DOHH2 (cell line): ENCODE data around the gene DDR2.

Source experiments
- H3F3A ChIP-seq: fragments of 200-600 bp; sonication (generic), shearing (Covaris generic); 2 replicates; pipeline ENCODE4 v1.6.0; 2016; ENCODE audit warnings: antibody characterized with exemption, mild to moderate bottlenecking; ENCODE audit not compliant: control insufficient read depth, insufficient read depth
- H3K27ac ChIP-seq: fragments of 200-600 bp; sonication (generic); 2 replicates; pipeline ENCODE4 v1.5.1; 2014; ENCODE audit warnings: low read depth, mild to moderate bottlenecking, low read length, moderate library complexity
- H3K27me3 ChIP-seq: fragments of 200-600 bp; sonication (generic); 2 replicates; pipeline ENCODE4 v1.6.1; 2014; ENCODE audit warnings: mild to moderate bottlenecking, low read length, mixed read lengths; ENCODE audit not compliant: control insufficient read depth
- H3K36me3 ChIP-seq: fragments of 200-600 bp; sonication (generic); 2 replicates; pipeline ENCODE4 v1.6.1; 2014; ENCODE audit warnings: mild to moderate bottlenecking, low read length, moderate library complexity, mixed read lengths; ENCODE audit not compliant: control insufficient read depth
- H3K4me1 ChIP-seq: fragments of 200-600 bp; sonication (generic); 2 replicates; pipeline ENCODE4 v1.6.1; 2014; ENCODE audit warnings: mild to moderate bottlenecking, low read length, mixed read lengths; ENCODE audit not compliant: control insufficient read depth
- H3K4me2 ChIP-seq: fragments of 200-600 bp; sonication (generic); 2 replicates; pipeline ENCODE4 v1.6.0; 2014; ENCODE audit warnings: mild to moderate bottlenecking, low read length, moderate library complexity
- H3K4me3 ChIP-seq: fragments of 200-600 bp; sonication (generic); 2 replicates; pipeline ENCODE4 v1.5.1; 2014; ENCODE audit warnings: mild to moderate bottlenecking, low read length, mixed read lengths
- H3K79me2 ChIP-seq: fragments of 200-600 bp; sonication (generic); 2 replicates; pipeline ENCODE4 v1.6.1; 2014; ENCODE audit warnings: mild to moderate bottlenecking, low read length, mixed read lengths; ENCODE audit not compliant: control insufficient read depth
- H3K9me2 ChIP-seq: fragments of 200-600 bp; sonication (generic); replicated peaks from 2 replicates; pipeline ENCODE4 v1.6.1; 2014; ENCODE audit warnings: mild to moderate bottlenecking, low read length, mixed read lengths; ENCODE audit not compliant: control insufficient read depth
- H3K9me3 ChIP-seq: fragments of 200-600 bp; sonication (generic); 2 replicates; pipeline ENCODE4 v1.6.1; 2014; ENCODE audit warnings: antibody characterized with exemption, low read length, mixed read lengths; ENCODE audit not compliant: control insufficient read depth, insufficient read depth
- H4K20me1 ChIP-seq: fragments of 200-600 bp; sonication (generic); 2 replicates; pipeline ENCODE4 v1.6.0; 2014; ENCODE audit warnings: low read depth, mild to moderate bottlenecking, antibody characterized with exemption, low read length, moderate library complexity; ENCODE audit not compliant: control insufficient read depth, insufficient read depth
- EZH2phosphoT487 ChIP-seq: fragments of 200-600 bp; sonication (generic); IDR thresholded peaks from 2 replicates; pipeline ENCODE4 v1.6.1; 2017; ENCODE audit warnings: borderline replicate concordance, mild to moderate bottlenecking, antibody characterized with exemption, low read length, moderate library complexity, mixed read lengths
- TF ChIP-seq, protein P1 (sequence below): fragments of 200-600 bp; sonication (generic); IDR thresholded peaks from one replicate; pipeline ENCODE4 v1.5.1; 2014; ENCODE audit warnings: antibody characterized with exemption, mild to moderate bottlenecking, low read depth, low read length; ENCODE audit not compliant: poor library complexity, severe bottlenecking

The DDR2 gene

DNA sequence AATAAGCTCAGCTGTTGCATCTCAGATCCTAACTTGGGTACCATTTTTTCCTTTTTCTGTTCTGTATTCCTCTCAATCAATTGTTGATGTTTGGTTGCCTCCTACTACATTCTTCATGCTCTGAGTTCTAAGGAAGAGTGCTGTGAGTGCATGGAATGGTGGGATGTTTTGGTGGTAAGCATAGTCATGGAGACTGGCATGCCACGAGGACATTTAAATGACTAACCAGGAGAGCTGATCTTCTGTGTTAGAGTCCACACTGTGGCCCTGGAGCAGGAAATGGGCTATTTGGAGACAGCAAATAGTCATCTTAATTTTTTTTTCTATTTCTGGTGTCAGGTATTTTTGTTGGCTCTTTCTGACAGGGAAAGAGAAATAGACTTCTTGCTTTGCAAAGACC is 88.7 kb downstream of the DDR2 start:
- H3K79me2 ChIP-seq: no peaks in the 10 kb centered on the region
- TF ChIP-seq, protein P1, sequence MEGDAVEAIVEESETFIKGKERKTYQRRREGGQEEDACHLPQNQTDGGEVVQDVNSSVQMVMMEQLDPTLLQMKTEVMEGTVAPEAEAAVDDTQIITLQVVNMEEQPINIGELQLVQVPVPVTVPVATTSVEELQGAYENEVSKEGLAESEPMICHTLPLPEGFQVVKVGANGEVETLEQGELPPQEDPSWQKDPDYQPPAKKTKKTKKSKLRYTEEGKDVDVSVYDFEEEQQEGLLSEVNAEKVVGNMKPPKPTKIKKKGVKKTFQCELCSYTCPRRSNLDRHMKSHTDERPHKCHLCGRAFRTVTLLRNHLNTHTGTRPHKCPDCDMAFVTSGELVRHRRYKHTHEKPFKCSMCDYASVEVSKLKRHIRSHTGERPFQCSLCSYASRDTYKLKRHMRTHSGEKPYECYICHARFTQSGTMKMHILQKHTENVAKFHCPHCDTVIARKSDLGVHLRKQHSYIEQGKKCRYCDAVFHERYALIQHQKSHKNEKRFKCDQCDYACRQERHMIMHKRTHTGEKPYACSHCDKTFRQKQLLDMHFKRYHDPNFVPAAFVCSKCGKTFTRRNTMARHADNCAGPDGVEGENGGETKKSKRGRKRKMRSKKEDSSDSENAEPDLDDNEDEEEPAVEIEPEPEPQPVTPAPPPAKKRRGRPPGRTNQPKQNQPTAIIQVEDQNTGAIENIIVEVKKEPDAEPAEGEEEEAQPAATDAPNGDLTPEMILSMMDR: no peak
- TF ChIP-seq EZH2phosphoT487: no peak
- no peaks in the 10 kb centered on the region for H4K20me1 ChIP-seq
- no peaks in the 10 kb centered on the region for H3K9me3 ChIP-seq
- no peak overlapping the region for H3K4me3 ChIP-seq
- 0 out of 2 replicates have a peak, but pooled peaks cover 2% of the 10 kb centered on the region for H3K27me3 ChIP-seq
- H3K4me1 ChIP-seq: no peaks in the 10 kb centered on the region
- no peaks in the 10 kb centered on the region for H3F3A ChIP-seq
- H3K9me2 ChIP-seq: no peaks in the 10 kb centered on the region
- no peaks in the 10 kb centered on the region for H3K36me3 ChIP-seq
- no peak overlapping the region for H3K4me2 ChIP-seq
- H3K27ac ChIP-seq: no peak overlapping the region

DNA sequence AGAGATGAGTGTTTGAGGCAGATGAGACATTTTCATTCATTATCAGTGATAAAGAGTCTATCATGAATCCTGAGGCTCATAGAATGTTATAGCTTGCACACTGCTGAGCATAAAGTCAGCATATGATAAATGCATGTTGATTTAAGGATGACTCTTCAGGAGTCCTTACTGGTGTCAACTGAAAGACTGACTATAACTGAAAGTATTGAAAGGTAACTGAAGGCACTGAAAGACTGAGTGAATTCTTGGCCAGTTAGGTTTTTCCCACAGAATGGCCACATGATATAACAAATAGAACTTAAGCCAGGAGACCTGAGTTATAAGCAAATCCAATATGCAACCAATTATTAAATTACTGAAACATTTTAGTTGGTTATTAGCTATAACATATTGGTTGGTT is 89.2 kb downstream of the DDR2 start:
- Histone ChIP-seq H3K9me2 (no peaks in the 10 kb centered on the region), H3K27ac (no peak overlapping the region), H3K4me2 (no peak overlapping the region), H4K20me1 (no peaks in the 10 kb centered on the region), H3K9me3 (no peaks in the 10 kb centered on the region), H3K79me2 (no peaks in the 10 kb centered on the region), H3K36me3 (no peaks in the 10 kb centered on the region), H3K4me3 (no peak overlapping the region), H3K27me3 (0 out of 2 replicates have a peak, but pooled peaks cover 2% of the 10 kb centered on the region), H3F3A (no peaks in the 10 kb centered on the region), H3K4me1 (no peaks in the 10 kb centered on the region)
- TF ChIP-seq, protein P1: no peak
- TF ChIP-seq EZH2phosphoT487: no peak

DNA sequence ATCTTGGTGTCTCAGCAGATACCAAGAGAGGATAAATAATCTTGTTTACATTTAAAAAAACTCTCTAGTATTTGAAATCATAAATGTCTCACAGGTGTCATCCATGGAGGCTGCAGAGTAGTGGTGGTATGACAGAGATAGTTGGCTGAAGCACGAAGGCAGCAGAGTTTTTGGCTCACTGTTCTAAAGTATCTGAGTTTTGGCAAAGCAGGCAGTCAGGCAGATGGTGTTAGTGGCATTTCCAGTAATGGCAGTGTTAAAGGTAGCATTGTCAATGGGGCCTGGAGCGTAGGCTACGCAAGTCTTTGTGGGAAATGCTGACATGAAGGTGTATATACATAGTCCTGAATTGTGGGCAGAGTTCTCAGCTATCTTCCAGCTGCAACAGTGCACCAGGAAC is 89.8 kb downstream of the DDR2 start:
- no peak overlapping the region for H3K4me3 ChIP-seq
- H3K9me2 ChIP-seq: no peaks in the 10 kb centered on the region
- H3K9me3 ChIP-seq: no peaks in the 10 kb centered on the region
- TF ChIP-seq EZH2phosphoT487: no peak
- TF ChIP-seq, protein P1: no peak
- H3K36me3 ChIP-seq: no peaks in the 10 kb centered on the region
- H3K4me1 ChIP-seq: no peaks in the 10 kb centered on the region
- no peaks in the 10 kb centered on the region for H4K20me1 ChIP-seq
- no peak overlapping the region for H3K4me2 ChIP-seq
- H3K27ac ChIP-seq: no peak overlapping the region
- 0 out of 2 replicates have a peak, but pooled peaks cover 2% of the 10 kb centered on the region for H3K27me3 ChIP-seq
- H3K79me2 ChIP-seq: no peaks in the 10 kb centered on the region
- H3F3A ChIP-seq: no peaks in the 10 kb centered on the region
